Neural cell (in vitro differentiated cells): ENCODE results near the gene PARP15. TPM values are rescaled to one million over a fixed set of nuclear protein-coding genes. Genes with fewer than 3 reads are reported as not detected.

Source experiments
- H2AFZ ChIP-seq: fragments of 200-600, 300-800 bp; sonication (generic), shearing (Covaris generic); 2 replicates; pipeline ENCODE4 v1.6.0; 2014; ENCODE audit warnings: low read depth, mild to moderate bottlenecking, antibody characterized with exemption, low read length, moderate library complexity
- H3F3A ChIP-seq: fragments of 200-600 bp; shearing (Covaris generic); 2 replicates; pipeline ENCODE4 v1.6.1; 2016; ENCODE audit warnings: mild to moderate bottlenecking, moderate library complexity, mixed read lengths, antibody characterized with exemption, low read length; ENCODE audit not compliant: insufficient read depth, poor library complexity, severe bottlenecking
- H3K27ac ChIP-seq: fragments of 200-600, 300-800 bp; sonication (generic), shearing (Covaris generic); 2 replicates; pipeline ENCODE4 v1.5.1; 2014; ENCODE audit warnings: mild to moderate bottlenecking, low read length, moderate library complexity
- H3K27me3 ChIP-seq: fragments of 300-800, 200-600 bp; sonication (generic), shearing (Covaris generic); 2 replicates; pipeline ENCODE4 v1.6.0; 2014; ENCODE audit warnings: mild to moderate bottlenecking, low read depth, low read length, moderate library complexity; ENCODE audit not compliant: insufficient read depth
- H3K36me3 ChIP-seq: fragments of 300-800, 200-600 bp; sonication (generic), shearing (Covaris generic); 2 replicates; pipeline ENCODE4 v1.5.1; 2014; ENCODE audit warnings: mild to moderate bottlenecking, antibody characterized with exemption, low read length, moderate library complexity; ENCODE audit not compliant: insufficient read depth
- H3K4me2 ChIP-seq: fragments of 300-800, 200-600 bp; sonication (generic), shearing (Covaris generic); 2 replicates; pipeline ENCODE4 v1.6.0; 2014; ENCODE audit warnings: mild to moderate bottlenecking, low read length
- H3K4me3 ChIP-seq: fragments of 300-800, 200-600 bp; sonication (generic), shearing (Covaris generic); 2 replicates; pipeline ENCODE4 v1.5.1; 2014; ENCODE audit warnings: mild to moderate bottlenecking, low read length, moderate library complexity
- H3K79me2 ChIP-seq: fragments of 200-600 bp; shearing (Covaris generic); replicated peaks from 2 replicates; pipeline ENCODE4 v1.6.0; 2014; ENCODE audit warnings: mild to moderate bottlenecking, low read length, moderate library complexity; ENCODE audit not compliant: insufficient read depth
- H3K9ac ChIP-seq: fragments of 300-800, 200-600 bp; sonication (generic), shearing (Covaris generic); 2 replicates; pipeline ENCODE4 v1.6.1; 2016; ENCODE audit warnings: mild to moderate bottlenecking, low read length, mixed read lengths
- H3K9me2 ChIP-seq: fragments of 200-600 bp; shearing (Covaris generic); 2 replicates; pipeline ENCODE4 v1.6.1; 2016; ENCODE audit warnings: mild to moderate bottlenecking, low read length, mixed read lengths; ENCODE audit not compliant: insufficient read depth
- H3K9me3 ChIP-seq: fragments of 200-600, 300-800 bp; sonication (generic), shearing (Covaris generic); 2 replicates; pipeline ENCODE4 v1.6.1; 2016; ENCODE audit warnings: mild to moderate bottlenecking, mixed run types, low read length, moderate library complexity, mixed read lengths
- H4K20me1 ChIP-seq: fragments of 200-600 bp; shearing (Covaris generic); 2 replicates; pipeline ENCODE4 v1.6.1; 2016; ENCODE audit warnings: mild to moderate bottlenecking, mixed run types; ENCODE audit not compliant: insufficient read depth
- CTCF ChIP-seq: fragments of 450-650 bp; IDR thresholded peaks from 2 replicates; pipeline ENCODE4 v1.5.1; 2014; ENCODE audit warnings: antibody characterized with exemption, mild to moderate bottlenecking, moderate library complexity; ENCODE audit not compliant: poor library complexity, severe bottlenecking
- EP300 ChIP-seq: fragments of 450-650 bp; conservative IDR thresholded peaks from 2 replicates; pipeline ENCODE4 v1.6.1; 2014; ENCODE audit warnings: antibody characterized with exemption, mild to moderate bottlenecking, moderate library complexity; ENCODE audit not compliant: poor library complexity, severe bottlenecking
- EZH2 ChIP-seq: fragments of 200-600, 300-800 bp; shearing (Covaris generic), sonication (generic); IDR thresholded peaks from 2 replicates; pipeline ENCODE4 v1.6.1; 2014; ENCODE audit warnings: antibody characterized with exemption, low read length, borderline replicate concordance, mild to moderate bottlenecking; ENCODE audit not compliant: insufficient read depth, poor library complexity, severe bottlenecking
- MXI1 ChIP-seq: fragments of 450-650 bp; conservative IDR thresholded peaks from 2 replicates; pipeline ENCODE4 v1.6.1; 2014; ENCODE audit warnings: antibody characterized with exemption, mild to moderate bottlenecking; ENCODE audit not compliant: poor library complexity, severe bottlenecking
- POLR2AphosphoS5 ChIP-seq: IDR thresholded peaks from 2 replicates; pipeline ENCODE4 v1.6.1; 2012
- RAD21 ChIP-seq: fragments of 450-650 bp; conservative IDR thresholded peaks from 2 replicates; pipeline ENCODE4 v1.6.1; 2014; ENCODE audit warnings: antibody characterized with exemption, mild to moderate bottlenecking, moderate library complexity
- SMC3 ChIP-seq: fragments of 450-650 bp; conservative IDR thresholded peaks from 2 replicates; pipeline ENCODE4 v1.6.1; 2014; ENCODE audit warnings: antibody characterized with exemption, mild to moderate bottlenecking, moderate library complexity; ENCODE audit not compliant: poor library complexity
- TAF1 ChIP-seq: IDR thresholded peaks from 2 replicates; pipeline ENCODE4 v1.6.1; 2012; ENCODE audit warnings: low read depth
- polyA plus RNA-seq: library from polyadenylated mRNA; depleted of rRNA; stranded (reverse); fragments of >200 nt; gene quantifications from 2 replicates; pipeline ENCODE4 v1.2.3, GENCODE V29; 2014
- TF ChIP-seq, protein P1 (sequence below): IDR thresholded peaks from 2 replicates; pipeline ENCODE4 v1.6.1; 2012; ENCODE audit warnings: borderline replicate concordance

PARP15 gene
- polyA plus RNA-seq, 1 donor from 2014 or later, result not detected

GRCh38 chr3:122538956-122539490, 38.4 kb upstream of the PARP15 start:
- Histone ChIP-seq H2AFZ (no peak overlapping the region), H3K4me3 (no peak overlapping the region), H3K9me2 (no peaks in the 10 kb centered on the region), H3K9ac (no peak overlapping the region), H3K27me3 (no peaks in the 10 kb centered on the region), H3K4me2 (no peak overlapping the region), H3K27ac (no peak overlapping the region), H3K36me3 (no peaks in the 10 kb centered on the region), H3K79me2 (no peaks in the 10 kb centered on the region), H4K20me1 (no peaks in the 10 kb centered on the region), H3K9me3 (no peaks in the 10 kb centered on the region), H3F3A (no peaks in the 10 kb centered on the region)
- no peak for TF ChIP-seq EP300
- no peak for TF ChIP-seq TAF1
- TF ChIP-seq RAD21, result no peak

- Histone ChIP-seq H2AFZ (no peak overlapping the region), H3K4me3 (no peak overlapping the region), H3K9me3 (no peaks in the 10 kb centered on the region), H3K79me2 (no peaks in the 10 kb centered on the region), H3K27me3 (no peaks in the 10 kb centered on the region), H3K9me2 (no peaks in the 10 kb centered on the region), H3K9ac (no peak overlapping the region), H4K20me1 (no peaks in the 10 kb centered on the region), H3F3A (no peaks in the 10 kb centered on the region), H3K27ac (no peak overlapping the region), H3K36me3 (no peaks in the 10 kb centered on the region), H3K4me2 (no peak overlapping the region)
- TF ChIP-seq RAD21 (no peak), CTCF (no peak), MXI1 (no peak), EP300 (no peak), SMC3 (no peak), EZH2 (no peak), POLR2AphosphoS5 (no peak), TAF1 (no peak)
- TF ChIP-seq, protein P1, sequence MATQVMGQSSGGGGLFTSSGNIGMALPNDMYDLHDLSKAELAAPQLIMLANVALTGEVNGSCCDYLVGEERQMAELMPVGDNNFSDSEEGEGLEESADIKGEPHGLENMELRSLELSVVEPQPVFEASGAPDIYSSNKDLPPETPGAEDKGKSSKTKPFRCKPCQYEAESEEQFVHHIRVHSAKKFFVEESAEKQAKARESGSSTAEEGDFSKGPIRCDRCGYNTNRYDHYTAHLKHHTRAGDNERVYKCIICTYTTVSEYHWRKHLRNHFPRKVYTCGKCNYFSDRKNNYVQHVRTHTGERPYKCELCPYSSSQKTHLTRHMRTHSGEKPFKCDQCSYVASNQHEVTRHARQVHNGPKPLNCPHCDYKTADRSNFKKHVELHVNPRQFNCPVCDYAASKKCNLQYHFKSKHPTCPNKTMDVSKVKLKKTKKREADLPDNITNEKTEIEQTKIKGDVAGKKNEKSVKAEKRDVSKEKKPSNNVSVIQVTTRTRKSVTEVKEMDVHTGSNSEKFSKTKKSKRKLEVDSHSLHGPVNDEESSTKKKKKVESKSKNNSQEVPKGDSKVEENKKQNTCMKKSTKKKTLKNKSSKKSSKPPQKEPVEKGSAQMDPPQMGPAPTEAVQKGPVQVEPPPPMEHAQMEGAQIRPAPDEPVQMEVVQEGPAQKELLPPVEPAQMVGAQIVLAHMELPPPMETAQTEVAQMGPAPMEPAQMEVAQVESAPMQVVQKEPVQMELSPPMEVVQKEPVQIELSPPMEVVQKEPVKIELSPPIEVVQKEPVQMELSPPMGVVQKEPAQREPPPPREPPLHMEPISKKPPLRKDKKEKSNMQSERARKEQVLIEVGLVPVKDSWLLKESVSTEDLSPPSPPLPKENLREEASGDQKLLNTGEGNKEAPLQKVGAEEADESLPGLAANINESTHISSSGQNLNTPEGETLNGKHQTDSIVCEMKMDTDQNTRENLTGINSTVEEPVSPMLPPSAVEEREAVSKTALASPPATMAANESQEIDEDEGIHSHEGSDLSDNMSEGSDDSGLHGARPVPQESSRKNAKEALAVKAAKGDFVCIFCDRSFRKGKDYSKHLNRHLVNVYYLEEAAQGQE, result no peak
These were observed 31.3 kb upstream of the PARP15 start for GRCh38 chr3:122546151-122546550.

DNA sequence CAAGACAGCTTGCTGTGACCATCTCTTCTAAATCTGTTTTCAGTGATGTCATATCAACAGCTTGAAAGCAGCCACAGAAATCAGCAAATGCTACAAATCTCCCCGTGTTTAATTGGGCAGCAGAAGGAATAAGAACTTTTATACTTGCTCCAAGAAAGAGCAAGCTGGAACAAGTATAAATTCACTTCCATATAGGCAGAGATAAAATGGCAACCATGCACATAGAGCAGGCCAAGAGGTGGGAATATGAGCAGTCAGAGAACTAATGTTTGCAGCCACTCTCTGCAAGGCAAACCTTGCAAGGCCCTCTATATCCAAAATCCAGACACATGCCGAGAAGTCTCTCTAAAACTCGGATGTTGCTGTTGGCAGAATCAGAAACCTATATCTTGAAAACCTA, 29.4 kb upstream of the PARP15 start:
- Histone ChIP-seq H3K9me3 (no peaks in the 10 kb centered on the region), H3K4me3 (no peak overlapping the region), H3K27me3 (no peaks in the 10 kb centered on the region), H3K27ac (no peak overlapping the region), H3K4me2 (no peak overlapping the region), H4K20me1 (no peaks in the 10 kb centered on the region), H3K36me3 (no peaks in the 10 kb centered on the region), H3K79me2 (no peaks in the 10 kb centered on the region), H3K9ac (no peak overlapping the region), H3F3A (no peaks in the 10 kb centered on the region), H2AFZ (no peak overlapping the region), H3K9me2 (no peaks in the 10 kb centered on the region)
- TF ChIP-seq RAD21 (no peak), EZH2 (no peak), POLR2AphosphoS5 (no peak), MXI1 (no peak), TAF1 (no peak), SMC3 (no peak)
- TF ChIP-seq, protein P1, result no peak
